NCI-H2029 treated with DMSO at 0.1 percent for 48 hours (cell line): ENCODE measurements around the gene CHAC2.
A peak's percentile ranks its signal among the peaks of the same experiment; 100 is the strongest.
"Not testable (repeated sequence)": the region's sequence is repeated elsewhere in the genome, so short reads cannot be mapped to it uniquely, and the experiment has no call there.

ENCODE experiments used
- DNase-seq: peaks from one replicate; lab custom pipeline; 2025; lab: John Stamatoyannopoulos, UW

Gene CHAC2

DNA sequence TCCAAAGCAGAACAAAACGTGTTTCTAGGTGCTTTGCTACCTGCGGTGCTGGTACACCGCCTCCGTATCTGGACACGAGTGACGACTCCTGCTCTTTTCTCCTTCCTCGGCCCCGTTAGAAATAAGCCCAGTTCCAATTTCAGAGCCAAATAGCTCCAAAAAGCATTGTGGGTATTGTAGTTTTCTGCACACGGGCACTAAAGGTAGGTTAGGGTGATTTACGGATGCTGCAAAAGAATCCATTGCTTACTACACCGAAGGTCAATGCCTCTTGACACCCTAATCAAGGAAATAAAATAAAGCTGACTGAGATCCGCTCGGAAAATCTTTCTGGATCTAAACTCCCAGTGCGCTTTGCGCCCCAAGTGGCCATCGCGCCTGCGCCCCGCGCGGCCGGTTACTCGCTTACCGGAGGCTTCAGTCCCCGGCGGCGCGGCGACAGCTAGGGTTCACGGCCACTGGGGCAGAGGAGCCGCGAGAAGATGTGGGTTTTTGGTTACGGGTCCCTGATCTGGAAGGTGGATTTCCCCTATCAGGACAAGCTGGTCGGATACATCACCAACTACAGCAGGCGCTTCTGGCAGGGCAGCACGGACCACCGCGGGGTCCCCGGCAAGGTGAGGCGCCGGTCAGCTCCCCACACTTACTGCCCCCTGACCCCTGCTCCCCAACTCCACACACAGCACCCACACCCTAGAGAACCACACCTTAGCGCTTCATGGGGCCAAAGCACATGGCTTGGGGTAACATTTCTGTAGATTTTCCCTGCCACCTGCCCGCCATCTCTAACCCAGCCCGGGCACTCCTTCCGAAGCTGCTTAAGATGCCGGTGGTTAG is at the start of gene CHAC2:
Gene CHAC2, plus strand, starts transcription at position 400 of the 837 bp plus-strand sequence. Its CDS starts 83 bp downstream, at position 483.
- peak; percentile 70 for DNase-seq

DNA sequence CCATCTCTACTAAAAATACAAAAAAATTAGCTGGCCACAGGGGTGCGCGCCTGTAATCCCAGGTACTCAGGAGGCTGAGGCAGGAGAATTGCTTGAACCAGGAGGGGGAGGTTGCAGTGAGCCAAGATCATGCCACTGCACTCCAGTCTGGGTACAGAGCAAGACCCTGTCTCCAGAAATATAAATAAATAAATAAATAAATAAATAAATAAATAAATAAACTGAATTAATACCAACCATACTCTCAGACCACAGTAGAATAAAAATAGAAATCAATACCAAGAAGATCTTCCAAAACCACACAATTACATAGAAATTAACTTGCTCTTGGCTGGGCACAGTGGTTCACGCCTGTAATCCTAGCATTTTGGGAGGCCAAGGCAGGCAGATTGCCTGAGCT is 46.7 kb upstream of the CHAC2 start:
- DNase-seq = not testable (repeated sequence)

DNA sequence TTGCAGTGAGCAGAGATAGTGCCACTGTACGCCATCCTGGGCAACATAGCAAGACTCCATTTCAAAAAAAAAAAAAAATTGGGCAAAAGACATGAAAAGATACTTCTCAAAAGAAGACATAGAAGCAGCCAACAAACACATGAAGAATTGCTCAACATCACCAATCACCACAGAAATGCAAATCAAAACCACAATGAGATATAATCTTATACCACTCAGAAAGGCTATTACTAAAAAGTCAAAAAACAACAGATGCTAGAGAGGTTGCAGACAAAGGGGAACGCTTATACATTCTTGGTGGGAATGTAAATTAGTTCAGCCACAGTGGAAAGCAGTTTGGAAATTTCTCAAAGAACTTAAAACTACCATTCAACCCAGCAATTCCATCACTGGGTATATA is 43.1 kb upstream of the CHAC2 start:
- no peak for DNase-seq

DNA sequence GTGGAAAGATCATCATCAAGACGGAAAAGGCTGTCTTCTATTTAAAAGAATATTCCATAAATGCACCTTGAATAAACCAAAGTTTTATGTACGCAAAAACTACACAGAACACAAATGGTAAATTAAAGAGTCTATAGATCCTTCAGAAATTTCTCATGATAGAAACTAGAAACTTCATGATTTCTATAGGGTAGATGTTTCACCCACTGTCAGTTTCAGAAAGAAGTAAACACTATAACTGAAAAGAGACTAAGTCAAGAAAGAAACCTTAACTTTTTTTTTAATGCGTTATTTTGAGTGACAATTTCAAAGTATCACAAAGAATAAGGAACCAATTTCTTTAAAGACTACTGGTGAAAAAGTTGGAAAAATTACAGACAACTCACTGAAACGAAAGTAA is 41.9 kb upstream of the CHAC2 start:
- no peak for DNase-seq

DNA sequence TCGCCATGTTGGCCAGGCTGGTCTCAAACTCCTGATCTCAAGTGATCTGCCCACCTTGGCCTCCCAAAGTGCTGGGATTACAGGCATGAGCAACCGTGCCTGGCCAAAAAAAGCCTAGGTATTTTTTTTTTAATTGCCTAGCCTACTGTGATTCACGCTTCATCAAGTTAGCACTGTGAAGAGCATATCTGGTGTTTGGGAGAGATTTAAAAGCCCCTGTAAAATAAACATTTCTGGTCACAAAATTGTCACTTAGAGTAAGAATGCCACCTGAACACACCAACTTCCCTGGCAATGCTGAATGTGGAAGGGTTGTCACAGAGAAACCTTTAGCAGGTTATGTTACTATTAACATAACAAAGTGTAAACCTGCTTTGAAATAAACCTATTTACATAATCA is 39.7 kb upstream of the CHAC2 start:
- DNase-seq = no peak

DNA sequence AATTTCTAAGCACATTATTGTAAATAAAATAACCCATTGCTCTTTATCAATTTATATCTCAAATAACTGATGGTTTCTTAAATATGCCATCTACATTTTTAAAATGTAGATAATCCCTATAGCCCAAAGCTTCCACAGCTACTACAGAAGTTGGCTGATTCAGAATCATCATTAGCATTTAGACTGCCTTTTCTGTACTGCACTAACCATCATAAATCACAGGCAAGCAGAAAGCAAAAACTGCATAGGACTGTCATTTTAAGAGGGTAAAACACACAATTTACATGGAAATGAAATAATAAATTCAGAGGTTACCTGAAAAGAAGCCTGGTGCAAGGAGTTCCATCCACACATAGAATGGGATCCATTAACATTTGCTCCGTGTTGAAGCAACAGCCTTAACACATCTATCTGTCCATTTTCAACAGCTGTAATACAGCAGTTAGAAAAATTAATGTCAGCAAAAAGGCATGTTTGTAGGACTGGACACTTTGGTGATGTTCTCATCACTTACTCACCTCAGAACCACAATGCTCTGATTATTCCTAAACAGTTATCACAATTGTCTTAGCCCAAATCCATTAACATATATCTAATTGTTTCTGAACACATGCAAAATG is 38.4 kb upstream of the CHAC2 start:
- no peak for DNase-seq

DNA sequence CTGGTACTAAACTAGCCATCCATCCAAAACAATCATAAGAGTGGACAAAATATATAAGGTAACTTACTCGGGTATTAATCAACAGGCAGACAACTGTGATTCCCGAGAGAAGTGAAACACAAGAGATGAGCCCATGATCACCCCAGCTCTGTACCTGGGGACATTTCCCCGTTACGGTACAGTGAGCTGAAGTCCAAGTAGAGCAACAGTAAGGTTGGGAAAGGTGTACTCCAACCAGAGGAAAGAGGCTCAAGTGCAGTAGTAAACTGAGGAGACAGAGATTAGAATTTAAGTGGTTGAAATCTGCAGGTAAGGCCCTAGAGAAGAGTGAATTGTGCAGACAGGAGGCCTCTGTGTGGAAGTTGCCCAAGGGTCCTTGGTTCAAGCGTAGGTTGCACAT is 30.5 kb upstream of the CHAC2 start:
- DNase-seq = no peak

DNA sequence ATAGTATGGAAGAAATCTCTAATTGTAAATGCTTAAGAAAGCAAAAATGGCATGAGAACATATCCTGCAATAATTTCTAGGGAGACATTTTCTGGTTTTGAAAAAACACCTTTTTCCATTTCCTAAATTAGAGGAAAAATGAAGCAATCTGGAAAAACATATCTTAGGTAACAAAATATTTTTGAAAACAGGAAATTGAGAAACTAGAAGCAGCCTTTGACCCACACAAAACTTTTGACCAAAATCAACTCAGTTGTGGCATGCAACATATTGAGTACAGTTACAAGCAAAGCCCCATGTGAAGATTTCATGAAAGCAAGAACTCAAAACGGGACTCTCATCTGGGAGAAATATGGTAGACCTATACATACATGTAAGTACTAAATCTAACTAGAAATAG is 28.6 kb upstream of the CHAC2 start:
- no peak for DNase-seq

DNA sequence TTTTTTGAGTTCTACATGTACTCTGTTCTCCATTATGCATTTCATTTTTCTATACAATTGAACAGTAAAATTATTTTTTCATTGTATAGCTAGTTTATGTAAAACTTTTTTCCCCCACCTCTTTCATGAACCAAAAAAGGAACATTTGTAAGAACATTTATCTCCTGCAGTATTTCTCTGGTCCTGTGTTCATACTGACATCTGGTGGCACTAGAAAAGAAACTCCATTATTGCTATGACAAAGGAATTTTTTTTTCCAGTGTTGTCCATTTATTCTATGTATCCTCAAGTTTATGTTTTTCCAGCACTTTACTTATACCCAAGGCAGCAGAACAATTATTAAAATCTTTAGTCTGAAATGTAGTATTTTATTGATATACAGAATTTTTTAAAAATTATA is 27.4 kb upstream of the CHAC2 start:
- DNase-seq = peak; percentile 4

DNA sequence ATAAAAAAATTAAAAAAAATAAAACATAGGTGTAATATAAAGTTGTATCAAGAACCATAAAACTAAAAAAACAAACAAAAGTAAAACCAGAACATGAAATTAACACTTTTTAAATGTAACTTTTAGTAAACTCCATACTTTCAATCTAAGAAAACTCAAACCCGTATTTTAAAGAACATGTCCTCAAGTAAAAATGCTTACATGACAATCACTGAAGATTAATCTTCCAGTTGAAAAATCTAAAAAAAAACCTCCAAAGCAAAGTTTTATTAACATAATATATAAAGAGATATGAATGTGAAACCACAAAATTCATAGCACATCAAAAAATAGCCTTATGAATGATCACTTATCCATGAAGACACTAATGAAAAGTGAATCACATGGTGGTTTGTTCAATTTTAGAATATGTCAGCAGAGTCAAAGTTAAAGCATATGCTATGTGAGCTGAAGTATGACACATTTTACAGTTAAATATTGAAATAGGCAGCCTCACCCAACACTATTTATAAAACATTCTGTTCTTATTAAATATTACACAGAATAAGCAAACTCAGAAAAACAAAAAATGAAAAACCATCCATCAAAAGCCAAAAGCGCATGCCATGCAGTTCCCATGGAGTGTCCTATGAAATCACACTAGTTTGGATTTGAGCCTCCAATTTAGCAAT is 23.1 kb upstream of the CHAC2 start:
- no peak for DNase-seq

DNA sequence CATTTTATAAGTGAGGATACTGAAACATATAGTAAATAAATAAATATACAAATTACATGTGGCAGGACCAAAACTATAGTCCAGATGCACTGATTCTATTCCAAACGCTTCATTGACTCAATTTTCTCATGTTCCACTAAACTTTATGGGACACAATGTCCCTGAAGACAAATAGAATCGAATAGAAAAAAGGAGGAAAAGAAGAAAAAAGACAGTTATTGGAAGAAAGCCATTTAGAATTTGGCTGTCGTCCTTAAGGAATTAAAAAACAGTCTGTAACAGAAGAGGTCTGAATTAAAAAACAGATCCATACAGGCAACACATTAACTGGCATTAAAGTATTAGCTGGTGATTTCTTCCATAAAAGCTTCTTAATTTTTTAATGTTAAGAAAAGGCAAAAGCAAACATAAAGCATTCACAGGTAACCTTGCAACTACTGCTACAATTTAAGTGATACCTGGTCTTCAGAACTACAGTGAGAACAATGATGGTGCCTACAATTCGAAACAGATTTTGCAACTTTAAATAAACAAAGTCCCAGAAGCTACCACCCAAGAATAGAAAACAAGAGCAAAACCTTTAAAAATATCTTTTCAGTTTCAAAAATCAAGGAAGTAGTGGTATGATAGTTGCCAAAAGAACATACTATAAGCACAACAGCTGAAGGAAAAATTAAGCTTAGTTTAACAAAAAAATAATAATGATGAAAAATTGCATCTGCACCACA is 17.4 kb upstream of the CHAC2 start:
- no peak for DNase-seq

DNA sequence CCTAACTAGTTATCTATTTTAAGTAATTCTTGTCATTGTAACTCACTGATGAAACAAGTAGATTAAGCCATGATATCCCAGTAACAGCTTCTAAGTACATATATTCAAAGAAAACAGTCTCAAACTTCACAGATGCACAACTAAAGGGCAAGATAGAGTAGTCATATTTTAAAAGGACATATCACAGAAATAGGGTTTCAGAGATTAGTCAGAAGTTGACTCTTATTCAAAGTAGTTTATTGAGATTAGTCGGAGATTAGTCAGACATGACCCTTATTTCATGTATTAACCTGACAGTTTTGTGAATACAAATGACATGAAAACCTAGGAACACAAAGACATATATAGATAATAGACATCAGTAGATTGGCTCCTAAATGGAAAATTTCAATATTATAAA is 15.9 kb upstream of the CHAC2 start:
- DNase-seq = no peak

DNA sequence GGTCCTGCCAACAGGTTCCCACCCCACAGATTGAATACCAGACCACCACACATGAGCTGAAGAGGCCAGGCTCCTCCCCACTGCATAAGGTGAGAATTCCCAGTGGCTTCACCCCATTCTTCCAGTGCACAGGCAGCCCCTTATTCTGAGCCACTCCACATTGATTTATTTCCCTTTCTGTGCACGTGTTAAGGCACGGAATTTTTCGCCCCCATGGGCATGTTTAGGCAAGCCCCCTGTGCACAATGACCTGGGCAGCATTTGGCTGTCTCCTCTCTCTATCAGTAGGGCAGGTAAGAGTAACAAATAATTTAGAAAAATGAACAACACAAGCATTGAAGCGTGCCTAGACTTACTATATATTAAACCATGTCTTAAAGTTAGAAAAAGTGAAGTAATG is 15.2 kb upstream of the CHAC2 start:
- no peak for DNase-seq

DNA sequence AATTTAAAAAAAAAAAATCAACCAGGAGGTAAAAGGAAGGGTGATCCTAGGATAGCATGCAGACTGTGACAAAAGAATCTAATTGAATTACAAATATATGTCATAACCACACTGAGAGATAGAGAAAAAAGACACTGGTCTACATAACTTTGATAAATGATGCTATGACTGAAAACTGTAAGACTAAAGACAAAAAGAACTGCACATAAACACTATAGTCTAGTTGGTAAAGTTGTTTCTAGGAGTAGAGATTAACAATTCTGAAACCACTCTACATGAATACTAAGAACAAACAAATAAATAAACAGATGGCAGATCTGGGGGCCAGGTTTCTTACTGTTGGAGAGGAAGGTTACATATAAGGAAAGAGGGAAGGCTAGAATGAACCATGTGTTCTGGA is 14.6 kb upstream of the CHAC2 start:
- DNase-seq = no peak

DNA sequence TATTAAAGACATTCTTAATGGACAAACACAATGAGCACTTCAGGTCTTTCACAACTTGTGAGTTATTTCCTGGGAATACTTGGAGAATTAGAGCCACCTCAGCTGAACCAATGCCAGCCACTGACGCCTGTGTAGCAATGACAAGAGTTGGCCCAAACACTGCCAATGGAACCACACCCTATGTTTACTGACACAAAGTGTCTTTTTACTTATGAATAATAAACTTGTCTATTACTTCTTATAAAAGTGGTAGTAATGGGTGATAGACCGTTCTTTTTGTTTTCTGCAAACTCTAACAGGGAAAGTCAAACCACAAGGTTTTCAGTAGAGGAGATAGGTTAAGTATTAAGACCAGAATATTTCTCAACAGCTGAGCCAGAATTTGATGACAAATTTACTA is 12.5 kb upstream of the CHAC2 start:
- no peak for DNase-seq

DNA sequence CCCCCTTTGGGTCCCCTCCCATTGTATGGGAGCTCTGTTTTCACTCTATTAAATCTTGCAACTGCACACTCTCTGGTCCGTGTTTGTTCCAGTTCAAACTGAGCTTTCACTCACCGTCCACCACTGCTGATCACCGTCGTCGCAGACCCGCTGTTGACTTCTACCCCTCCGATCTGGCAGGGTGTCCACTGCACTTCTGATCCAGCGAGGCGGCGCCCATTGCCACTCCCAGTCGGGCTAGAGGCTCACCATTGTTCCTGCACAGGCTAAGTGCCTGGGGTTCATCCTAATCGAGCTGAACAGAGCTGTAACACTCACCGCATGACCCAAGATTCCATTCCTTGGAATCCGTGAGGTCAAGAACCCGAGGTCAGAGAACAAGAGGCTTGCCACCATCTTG is 11.0 kb upstream of the CHAC2 start:
- DNase-seq = no peak

DNA sequence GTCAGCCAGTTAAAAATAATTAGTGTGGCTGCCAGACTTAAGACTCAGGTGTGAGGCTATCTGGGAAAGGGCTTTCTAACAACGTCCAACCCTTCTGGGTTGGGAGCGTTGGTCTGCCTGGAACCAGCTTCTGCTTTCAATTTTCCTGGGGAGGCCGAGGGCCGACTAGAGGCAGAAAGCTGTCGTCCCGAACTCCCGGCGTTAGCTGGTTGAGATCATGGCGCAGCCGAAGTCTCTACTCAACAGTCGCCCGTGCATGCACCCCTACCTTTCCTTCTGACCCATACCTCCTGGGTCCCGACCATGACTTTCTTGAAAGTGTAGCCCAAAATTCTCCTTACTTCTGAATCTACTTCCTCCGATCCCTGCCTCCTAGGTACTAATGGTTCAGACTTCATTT is 10.4 kb upstream of the CHAC2 start:
- not testable (repeated sequence) for DNase-seq

DNA sequence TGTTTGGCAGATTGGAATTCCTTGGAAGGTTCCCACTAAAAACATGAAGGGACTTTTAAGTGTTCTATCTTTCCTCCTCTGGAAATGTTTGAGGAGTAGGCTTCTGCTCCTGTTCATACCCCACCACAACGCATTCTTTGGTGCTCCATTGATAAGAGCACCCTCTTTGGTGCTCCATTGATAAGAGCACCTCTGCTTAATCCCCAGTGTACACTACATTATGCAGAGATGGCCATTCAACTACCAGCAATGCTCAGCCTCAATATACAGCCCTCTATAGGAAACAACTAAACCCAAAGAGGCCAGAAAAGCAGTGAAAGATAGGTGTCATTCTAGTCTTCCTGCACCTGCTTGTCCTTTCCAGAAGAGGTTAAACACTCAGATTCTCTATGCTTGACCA is 1.8 kb upstream of the CHAC2 start:
- no peak for DNase-seq

DNA sequence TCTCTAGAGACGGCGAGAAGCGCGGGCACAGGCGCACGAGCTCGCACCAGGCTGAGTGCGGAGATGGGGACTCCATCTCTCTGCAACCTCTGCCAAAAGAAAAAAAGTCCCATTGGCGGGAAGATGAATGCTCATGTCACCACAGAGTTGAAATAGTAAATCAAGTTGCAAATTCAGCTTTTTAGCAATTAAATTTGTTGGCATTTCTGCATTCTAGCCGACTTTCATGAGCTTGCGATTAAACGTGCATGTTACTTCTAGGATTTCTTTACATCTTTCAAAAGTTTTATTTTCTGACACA is 588 bp downstream of the CHAC2 start:
- no peak for DNase-seq

DNA sequence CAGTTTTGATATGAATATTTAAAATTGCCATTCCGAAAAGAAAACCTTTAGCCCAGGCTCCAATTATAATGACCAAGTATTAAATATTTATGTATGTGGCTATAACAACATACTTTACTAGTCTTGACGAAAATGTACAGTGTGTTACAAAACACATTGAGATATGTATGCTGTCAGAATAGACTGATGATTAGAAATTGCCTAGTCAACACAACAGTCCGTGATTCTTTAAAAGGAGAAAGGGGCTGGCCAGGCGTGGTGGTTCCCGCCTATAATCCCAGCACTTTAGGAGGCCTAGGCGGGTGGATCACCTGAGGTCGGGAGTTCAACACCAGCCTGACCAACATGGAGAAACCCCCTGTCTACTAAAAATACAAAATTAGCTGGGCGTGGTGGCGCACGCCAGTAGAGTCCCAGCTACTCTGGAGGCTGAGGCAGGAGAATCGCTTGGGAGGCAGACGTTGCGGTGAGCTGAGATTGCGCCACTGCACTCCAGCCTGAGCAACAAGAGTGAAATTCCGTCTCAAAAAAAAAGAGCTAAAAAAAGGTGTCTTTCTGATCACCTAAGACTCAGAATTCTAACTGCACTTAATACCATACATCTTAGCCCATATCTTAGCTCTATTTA is 1.8 kb downstream of the CHAC2 start:
- no peak for DNase-seq

DNA sequence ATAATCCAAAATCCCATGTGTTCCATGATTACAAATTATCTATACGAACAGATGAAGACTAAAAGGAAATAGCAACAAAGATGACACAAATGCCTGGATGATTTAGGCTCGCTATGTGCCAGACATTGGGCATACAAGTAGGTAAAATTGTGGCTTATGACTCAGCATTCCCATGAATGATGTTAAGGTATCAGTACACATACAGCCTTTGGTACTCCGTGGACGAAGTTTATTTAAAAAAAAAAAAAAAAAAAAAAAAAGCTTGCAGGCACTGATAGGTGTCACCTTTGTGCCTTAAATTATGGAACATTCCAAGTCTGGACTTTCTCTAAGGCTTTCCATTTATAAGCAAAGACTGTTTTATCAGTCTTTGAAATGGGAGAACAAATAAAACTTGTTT is 2.7 kb downstream of the CHAC2 start:
- DNase-seq = no peak

DNA sequence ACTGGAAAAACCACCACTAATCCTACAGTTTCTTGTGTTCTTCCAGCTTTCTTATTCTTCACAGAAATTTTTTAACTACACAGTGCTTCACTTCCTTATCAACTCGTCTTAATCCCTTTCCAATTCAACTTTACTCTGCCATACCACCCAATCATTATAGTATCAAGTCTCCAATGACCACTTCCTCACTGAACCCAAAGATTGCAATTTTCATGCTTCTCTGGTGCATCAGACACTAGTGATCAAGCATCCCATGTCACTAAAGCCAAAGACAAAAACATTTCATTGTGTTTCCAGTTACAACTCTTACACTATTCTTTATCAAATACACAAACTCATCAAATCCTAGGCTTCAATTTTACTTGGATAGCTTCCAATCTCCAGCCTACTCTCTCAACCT is 9.5 kb downstream of the CHAC2 start:
- no peak for DNase-seq
